Measurements from ENCODE around the gene PI4KA. TPM values are rescaled to one million over a fixed set of nuclear protein-coding genes. Genes with fewer than 3 reads are reported as not detected.

PI4KA gene
- total RNA-seq, 1 donor from 2014 or later: 40.5 TPM

DNA sequence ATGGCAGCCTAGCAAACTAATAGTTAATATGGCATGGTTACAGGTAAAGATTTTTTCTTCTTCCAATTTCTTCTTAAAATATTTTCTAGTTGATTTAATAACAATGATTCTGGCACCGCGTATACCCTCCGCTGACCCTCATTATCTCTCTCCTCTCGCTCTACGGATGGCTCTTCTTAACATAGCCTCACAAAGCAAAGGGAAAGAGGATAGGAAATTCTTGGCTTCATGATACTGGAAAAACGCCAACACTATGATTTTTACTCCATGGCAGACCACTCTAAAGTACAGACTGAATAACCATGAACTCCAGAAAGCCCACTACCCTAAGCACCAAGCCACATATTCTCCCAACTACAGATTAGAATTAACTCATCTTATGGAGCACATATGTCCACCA is 6.1 kb downstream of the PI4KA start:
- intact Hi-C loops (cut with micrococcal nuclease): no loop called here
- H3K4me1 ChIP-seq: peaks cover 42% of the 10 kb centered on the region
- no peak overlapping the region for H3K27ac ChIP-seq (replicated peaks)
- no peaks in the 10 kb centered on the region for H3K9me3 ChIP-seq (replicated peaks)
- no peak for DNase-seq
- TF ChIP-seq, protein P1, sequence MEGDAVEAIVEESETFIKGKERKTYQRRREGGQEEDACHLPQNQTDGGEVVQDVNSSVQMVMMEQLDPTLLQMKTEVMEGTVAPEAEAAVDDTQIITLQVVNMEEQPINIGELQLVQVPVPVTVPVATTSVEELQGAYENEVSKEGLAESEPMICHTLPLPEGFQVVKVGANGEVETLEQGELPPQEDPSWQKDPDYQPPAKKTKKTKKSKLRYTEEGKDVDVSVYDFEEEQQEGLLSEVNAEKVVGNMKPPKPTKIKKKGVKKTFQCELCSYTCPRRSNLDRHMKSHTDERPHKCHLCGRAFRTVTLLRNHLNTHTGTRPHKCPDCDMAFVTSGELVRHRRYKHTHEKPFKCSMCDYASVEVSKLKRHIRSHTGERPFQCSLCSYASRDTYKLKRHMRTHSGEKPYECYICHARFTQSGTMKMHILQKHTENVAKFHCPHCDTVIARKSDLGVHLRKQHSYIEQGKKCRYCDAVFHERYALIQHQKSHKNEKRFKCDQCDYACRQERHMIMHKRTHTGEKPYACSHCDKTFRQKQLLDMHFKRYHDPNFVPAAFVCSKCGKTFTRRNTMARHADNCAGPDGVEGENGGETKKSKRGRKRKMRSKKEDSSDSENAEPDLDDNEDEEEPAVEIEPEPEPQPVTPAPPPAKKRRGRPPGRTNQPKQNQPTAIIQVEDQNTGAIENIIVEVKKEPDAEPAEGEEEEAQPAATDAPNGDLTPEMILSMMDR (IDR thresholded peaks at IDR 0.05; ENCODE audit: borderline replicate concordance): no peak
- no peak overlapping the region for H3K4me3 ChIP-seq
- H3K36me3 ChIP-seq: no peaks in the 10 kb centered on the region
- no peaks in the 10 kb centered on the region for H3K27me3 ChIP-seq (ENCODE audit: low read depth)

DNA sequence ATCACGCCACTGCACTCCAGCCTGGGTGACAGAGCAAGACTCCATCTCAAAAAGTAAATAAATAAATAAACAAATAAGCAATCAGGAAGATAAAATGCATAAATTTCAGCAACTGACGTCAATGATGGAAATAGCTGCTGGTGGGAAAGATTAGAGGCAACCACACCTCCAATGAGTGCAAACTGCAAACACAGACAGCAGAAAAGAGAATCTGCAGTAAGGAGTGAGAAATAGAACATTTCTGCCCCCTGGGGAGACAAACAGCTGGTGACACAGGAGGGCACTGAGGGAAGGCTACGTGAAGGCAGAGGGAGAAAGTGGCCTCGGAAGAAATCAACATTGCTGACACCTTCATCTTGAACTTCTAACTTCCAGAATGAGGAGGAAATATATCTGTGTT is 6.5 kb downstream of the PI4KA start:
- H3K27me3 ChIP-seq (ENCODE audit: low read depth): no peaks in the 10 kb centered on the region
- H3K9me3 ChIP-seq (replicated peaks): no peaks in the 10 kb centered on the region
- H3K36me3 ChIP-seq: no peaks in the 10 kb centered on the region
- peaks cover 38% of the 10 kb centered on the region for H3K4me1 ChIP-seq
- H3K27ac ChIP-seq (replicated peaks): no peak overlapping the region
- TF ChIP-seq, protein P1 (IDR thresholded peaks at IDR 0.05; ENCODE audit: borderline replicate concordance): no peak
- intact Hi-C loops (cut with micrococcal nuclease): no loop called here
- no peak overlapping the region for H3K4me3 ChIP-seq
- no peak for DNase-seq

DNA sequence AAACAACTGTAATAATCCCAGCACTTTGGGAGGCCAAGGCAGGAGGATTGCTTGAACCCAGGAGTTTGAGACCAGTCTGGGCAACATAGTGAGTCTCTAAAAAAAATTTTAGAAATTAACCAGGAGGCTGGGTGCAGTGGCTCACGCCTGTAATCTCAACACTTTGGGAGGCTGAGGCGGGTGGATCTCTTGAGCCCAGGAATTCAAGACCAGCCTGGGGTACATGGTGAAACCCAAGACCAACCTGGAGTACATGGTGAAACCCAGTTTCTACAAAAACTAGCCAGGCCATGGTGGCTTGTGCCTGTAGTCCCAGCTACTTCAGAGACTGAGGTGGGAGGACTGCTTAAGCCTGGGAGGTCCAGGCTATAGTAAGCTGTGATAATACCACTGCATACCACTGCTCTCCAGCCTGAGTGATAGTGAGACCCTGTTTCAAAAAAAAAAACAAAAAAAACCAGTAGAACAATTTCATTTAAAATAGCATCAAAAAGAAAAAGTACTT is 11.2 kb downstream of the PI4KA start:
- no peak for DNase-seq
- intact Hi-C loops (cut with micrococcal nuclease): no loop called here
- H3K36me3 ChIP-seq: no peaks in the 10 kb centered on the region
- H3K27me3 ChIP-seq (ENCODE audit: low read depth): no peaks in the 10 kb centered on the region
- H3K27ac ChIP-seq (replicated peaks): no peak overlapping the region
- no peaks in the 10 kb centered on the region for H3K9me3 ChIP-seq (replicated peaks)
- TF ChIP-seq, protein P1 (IDR thresholded peaks at IDR 0.05; ENCODE audit: borderline replicate concordance): no peak
- H3K4me3 ChIP-seq: no peak overlapping the region
- peaks cover 32% of the 10 kb centered on the region for H3K4me1 ChIP-seq

DNA sequence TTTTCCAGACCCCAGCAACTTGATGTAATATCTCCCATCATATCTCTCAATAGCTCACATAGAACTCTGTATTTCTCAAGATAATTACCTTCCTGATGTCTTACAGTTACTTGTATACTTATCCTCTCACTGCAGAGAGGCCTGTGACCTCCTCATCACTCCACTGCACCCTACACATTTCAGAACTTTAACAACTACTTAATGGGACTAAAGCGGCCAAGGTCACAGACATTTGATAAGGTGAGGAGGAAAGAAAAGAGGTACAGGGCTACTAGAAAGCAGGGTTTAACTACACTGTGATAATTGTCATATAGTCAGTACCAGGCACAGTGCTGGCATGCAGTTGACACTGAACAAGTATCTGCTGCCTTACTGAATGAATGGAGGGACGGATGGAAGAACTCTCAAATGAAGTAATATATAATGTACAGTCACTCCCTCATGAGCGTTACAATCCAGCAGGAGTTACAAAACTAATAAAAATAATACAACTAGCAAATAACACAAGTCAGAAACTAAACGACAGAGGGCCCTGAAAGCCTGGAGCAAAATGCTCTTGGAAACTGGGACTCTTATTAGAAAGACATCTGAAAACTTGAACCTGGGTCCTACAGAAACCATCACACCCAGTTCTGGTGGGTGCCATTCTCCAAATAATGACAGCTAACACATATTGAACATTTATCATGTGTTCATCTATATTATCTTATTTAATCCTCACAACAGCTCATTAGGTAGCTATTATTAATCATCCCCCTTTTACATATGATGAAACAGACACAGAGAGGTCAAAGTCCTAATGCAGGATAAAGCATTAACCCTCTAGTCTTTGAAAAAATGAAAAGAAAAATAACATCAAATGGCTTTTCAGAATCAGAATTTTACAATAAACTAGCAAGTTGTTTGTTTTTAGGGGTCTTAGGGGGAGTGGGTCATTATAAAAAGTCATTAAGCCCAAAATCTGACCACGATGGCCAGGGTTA is 14.3 kb downstream of the PI4KA start:
- Histone ChIP-seq H3K27me3 (ENCODE audit: low read depth) (no peaks in the 10 kb centered on the region), H3K4me3 (no peak overlapping the region), H3K9me3 (replicated peaks) (no peaks in the 10 kb centered on the region), H3K4me1 (peaks cover 38% of the 10 kb centered on the region), H3K27ac (replicated peaks) (no peak overlapping the region), H3K36me3 (no peaks in the 10 kb centered on the region)
- TF ChIP-seq, protein P1 (IDR thresholded peaks at IDR 0.05; ENCODE audit: borderline replicate concordance): no peak
- intact Hi-C loops (cut with micrococcal nuclease): no loop called here
- DNase-seq: no peak

DNA sequence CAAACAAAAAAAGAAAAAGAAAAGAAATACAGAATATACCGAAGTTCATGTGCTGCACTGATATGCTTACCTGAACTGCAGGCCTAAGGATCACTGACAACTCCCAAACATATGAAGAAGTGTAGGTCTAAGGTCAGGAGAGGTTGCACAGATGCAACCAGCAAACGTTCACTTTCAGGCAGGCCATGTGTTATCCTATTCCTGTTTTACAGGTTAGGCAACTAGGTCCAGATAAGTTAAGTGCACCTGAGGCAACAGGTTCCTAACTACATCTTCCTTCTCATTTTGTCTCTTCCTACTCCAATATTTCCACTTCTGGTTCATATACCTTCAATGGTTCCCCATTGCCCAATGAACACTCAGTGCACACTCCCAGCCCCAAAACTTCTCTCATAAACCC is 15.1 kb downstream of the PI4KA start:
- Histone ChIP-seq H3K27me3 (ENCODE audit: low read depth) (no peaks in the 10 kb centered on the region), H3K4me1 (peaks cover 38% of the 10 kb centered on the region), H3K4me3 (no peak overlapping the region), H3K27ac (replicated peaks) (no peak overlapping the region), H3K9me3 (replicated peaks) (no peaks in the 10 kb centered on the region), H3K36me3 (no peaks in the 10 kb centered on the region)
- DNase-seq: no peak
- intact Hi-C loops (cut with micrococcal nuclease): no loop called here
- TF ChIP-seq, protein P1 (IDR thresholded peaks at IDR 0.05; ENCODE audit: borderline replicate concordance): no peak

Measured in left ventricle myocardium inferior (tissue), 1 donor.